Ascending aorta (tissue), 2 donors: ENCODE measurements around the gene CLSTN2. TPM values are rescaled to one million over a fixed set of nuclear protein-coding genes. Genes with fewer than 3 reads are reported as not detected.

ENCODE experiments used
- DNase-seq, 2 donors: peaks; one replicate each; pipeline ENCODE4 v3.0.0-alpha.2; 2019; ENCODE audit warnings: low spot score in 2 of 2
- H3K27ac ChIP-seq, 2 donors: fragments of 200-600 bp; sonication (generic); one replicate each; pipeline ENCODE4 v1.5.1; 2016 to 2017; ENCODE audit warnings: mild to moderate bottlenecking in 1 of 2
- H3K27me3 ChIP-seq: fragments of 200-600 bp; sonication (generic); one replicate; pipeline ENCODE4 v1.5.1; 2017
- H3K36me3 ChIP-seq, 2 donors: fragments of 200-600 bp; sonication (generic); one replicate each; pipeline ENCODE4 v1.5.1; 2016
- H3K4me1 ChIP-seq, 2 donors: fragments of 200-600 bp; sonication (generic); one replicate each; pipeline ENCODE4 v1.5.1; 2016 to 2017; ENCODE audit warnings: mild to moderate bottlenecking in 1 of 2
- H3K4me3 ChIP-seq, 2 donors: fragments of 200-600 bp; sonication (generic); one replicate each; pipeline ENCODE4 v1.5.1; 2016 to 2017; ENCODE audit warnings: mild to moderate bottlenecking in 1 of 2
- H3K9me3 ChIP-seq, 2 donors: fragments of 200-600 bp; sonication (generic); one replicate each; pipeline ENCODE4 v1.5.1; 2016
- intact Hi-C: fragments of 100-400 bp; cut with DNase I; formaldehyde crosslinking; loops from one replicate; pipeline ENCODE4 v1.15.1; 2023
- total RNA-seq: library from RNA; depleted of rRNA; stranded (reverse); fragments of >200 nt; gene quantifications from one replicate; pipeline ENCODE4 v1.1.0, GENCODE V29; 2016
- TF ChIP-seq, protein P1 (sequence below), 3 experiments: fragments of 200-600 bp in 2 of 3; fragments of 450-650 bp in 1 of 3; sonication (generic) in 2 of 3; IDR thresholded peaks; one replicate each; pipeline ENCODE4 v1.5.1; 2016 to 2019; ENCODE audit warnings: antibody characterized with exemption in 3 of 3, mild to moderate bottlenecking in 1 of 3, moderate library complexity in 1 of 3

CLSTN2 gene
- total RNA-seq, 1 donor from 2014 or later: 65.8 TPM

DNA sequence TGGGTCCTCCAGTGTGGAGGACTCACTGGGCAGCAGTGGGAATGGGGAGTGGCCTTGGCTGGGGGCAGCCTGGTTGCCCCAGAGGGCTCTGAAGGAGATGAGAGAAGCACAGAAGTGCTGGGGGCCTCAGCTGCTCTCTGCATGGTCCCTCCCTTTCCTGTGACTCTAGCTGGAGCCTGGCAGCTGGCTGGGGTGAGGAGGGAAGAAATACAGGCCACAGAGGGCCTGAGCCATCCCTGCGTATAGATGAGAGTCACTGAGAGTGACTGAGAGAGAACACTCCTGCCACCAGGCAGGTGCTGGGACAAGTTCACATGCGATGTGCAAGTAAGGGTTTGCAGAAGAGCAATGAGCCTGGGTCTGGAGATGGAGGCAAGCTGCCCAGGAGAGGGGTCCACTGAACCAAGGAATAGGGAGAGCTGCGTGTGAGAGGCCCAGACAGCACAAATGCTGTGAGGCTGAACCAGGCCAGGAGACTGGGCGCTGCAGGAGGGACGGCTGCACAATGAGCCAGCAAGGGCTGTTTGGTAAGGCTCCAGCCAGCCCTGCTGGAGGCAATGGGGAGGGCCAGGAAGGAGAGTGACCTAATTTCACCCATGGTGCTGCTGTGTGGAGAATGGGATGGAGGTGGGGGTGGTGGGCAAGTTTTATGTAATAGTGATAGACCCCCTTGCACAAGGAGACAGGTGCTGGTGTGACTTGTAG is 87.2 kb downstream of the CLSTN2 start:
- intact Hi-C loops: no loop called here
- no peak for DNase-seq
- TF ChIP-seq, protein P1, sequence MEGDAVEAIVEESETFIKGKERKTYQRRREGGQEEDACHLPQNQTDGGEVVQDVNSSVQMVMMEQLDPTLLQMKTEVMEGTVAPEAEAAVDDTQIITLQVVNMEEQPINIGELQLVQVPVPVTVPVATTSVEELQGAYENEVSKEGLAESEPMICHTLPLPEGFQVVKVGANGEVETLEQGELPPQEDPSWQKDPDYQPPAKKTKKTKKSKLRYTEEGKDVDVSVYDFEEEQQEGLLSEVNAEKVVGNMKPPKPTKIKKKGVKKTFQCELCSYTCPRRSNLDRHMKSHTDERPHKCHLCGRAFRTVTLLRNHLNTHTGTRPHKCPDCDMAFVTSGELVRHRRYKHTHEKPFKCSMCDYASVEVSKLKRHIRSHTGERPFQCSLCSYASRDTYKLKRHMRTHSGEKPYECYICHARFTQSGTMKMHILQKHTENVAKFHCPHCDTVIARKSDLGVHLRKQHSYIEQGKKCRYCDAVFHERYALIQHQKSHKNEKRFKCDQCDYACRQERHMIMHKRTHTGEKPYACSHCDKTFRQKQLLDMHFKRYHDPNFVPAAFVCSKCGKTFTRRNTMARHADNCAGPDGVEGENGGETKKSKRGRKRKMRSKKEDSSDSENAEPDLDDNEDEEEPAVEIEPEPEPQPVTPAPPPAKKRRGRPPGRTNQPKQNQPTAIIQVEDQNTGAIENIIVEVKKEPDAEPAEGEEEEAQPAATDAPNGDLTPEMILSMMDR (IDR thresholded peaks at IDR 0.05): no peak
- Histone ChIP-seq H3K27me3 (no peaks in the 10 kb centered on the region), H3K36me3 (no peaks in the 10 kb centered on the region), H3K4me1 (peaks cover 4 to 21% of the 10 kb centered on the region in 2 donors), H3K27ac (peak overlapping the region in 1 of 2 donors; percentile 79), H3K9me3 (no peaks in the 10 kb centered on the region), H3K4me3 (no peak overlapping the region)

- Histone ChIP-seq H3K9me3 (no peaks in the 10 kb centered on the region), H3K4me3 (no peak overlapping the region), H3K27ac (peak overlapping the region; percentile 41 to 79), H3K36me3 (no peaks in the 10 kb centered on the region), H3K4me1 (peaks cover 4 to 21% of the 10 kb centered on the region in 2 donors), H3K27me3 (no peaks in the 10 kb centered on the region)
- no peak for DNase-seq
- TF ChIP-seq, protein P1 (IDR thresholded peaks at IDR 0.05): no peak
- intact Hi-C loops: no loop called here
Measured at GRCh38 chr3:140023616-140024530, 88.9 kb downstream of the CLSTN2 start.

- intact Hi-C loops: no loop called here
- Histone ChIP-seq H3K27ac (no peak overlapping the region), H3K4me3 (no peak overlapping the region), H3K9me3 (no peaks in the 10 kb centered on the region), H3K36me3 (no peaks in the 10 kb centered on the region), H3K27me3 (no peaks in the 10 kb centered on the region), H3K4me1 (no peaks in the 10 kb centered on the region)
- TF ChIP-seq, protein P1 (IDR thresholded peaks at IDR 0.05): no peak
- no peak for DNase-seq
Measured at GRCh38 chr3:140031170-140031569, 96.2 kb downstream of the CLSTN2 start.

GRCh38 chr3:140034058-140034457 is 99.1 kb downstream of the CLSTN2 start:
- H3K36me3 ChIP-seq: no peaks in the 10 kb centered on the region
- H3K4me1 ChIP-seq: no peaks in the 10 kb centered on the region
- intact Hi-C loops: no loop called here
- no peaks in the 10 kb centered on the region for H3K27me3 ChIP-seq
- H3K4me3 ChIP-seq: no peak overlapping the region
- DNase-seq: no peak
- H3K27ac ChIP-seq: no peak overlapping the region
- H3K9me3 ChIP-seq: no peaks in the 10 kb centered on the region
- TF ChIP-seq, protein P1 (IDR thresholded peaks at IDR 0.05): no peak

DNA sequence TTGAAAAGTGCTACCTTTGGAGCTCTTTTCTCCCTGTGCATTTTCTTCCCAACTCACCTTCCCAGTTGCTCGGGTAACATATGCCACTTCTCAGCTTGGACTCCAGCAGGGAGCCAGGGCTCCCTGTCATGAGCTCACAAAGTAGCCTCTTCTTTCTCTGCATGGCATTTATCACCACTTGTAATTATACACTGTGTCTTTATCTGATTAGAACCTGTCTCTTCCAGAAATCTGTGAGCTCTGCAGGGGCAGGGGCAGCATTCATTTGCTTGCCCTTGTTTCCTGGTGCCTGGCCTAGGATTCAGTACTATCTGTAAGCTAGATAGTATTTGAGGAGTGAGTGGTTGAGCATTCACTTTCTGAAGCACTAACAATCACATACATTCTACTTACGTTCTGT is 100.9 kb downstream of the CLSTN2 start:
- DNase-seq: no peak
- Histone ChIP-seq H3K36me3 (no peaks in the 10 kb centered on the region), H3K9me3 (no peaks in the 10 kb centered on the region), H3K27ac (no peak overlapping the region), H3K27me3 (no peaks in the 10 kb centered on the region), H3K4me1 (no peaks in the 10 kb centered on the region), H3K4me3 (no peak overlapping the region)
- intact Hi-C loops: no loop called here
- TF ChIP-seq, protein P1 (IDR thresholded peaks at IDR 0.05): no peak
